ENCODE measurements around the gene PCDH9.

DNA sequence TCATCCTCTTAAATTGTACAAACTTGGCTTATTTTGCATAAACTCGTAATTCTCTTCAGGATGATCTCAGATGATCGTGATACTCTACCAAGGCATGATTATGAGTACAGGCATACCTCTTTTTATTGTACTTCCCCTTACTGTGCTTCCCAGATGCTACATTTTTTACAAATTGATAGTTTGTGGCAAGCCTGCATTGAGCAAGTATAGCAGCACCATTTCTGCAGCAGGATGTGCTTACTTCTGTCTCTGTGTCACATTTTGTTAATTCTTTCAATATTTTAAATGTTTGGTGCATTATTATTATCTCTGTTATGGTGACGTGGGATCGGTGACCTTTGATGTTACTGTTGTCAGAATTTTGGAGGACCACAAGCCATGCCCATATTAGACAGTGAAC lies 752.3 kb downstream of the PCDH9 start:
- TF ChIP-seq, protein P1, sequence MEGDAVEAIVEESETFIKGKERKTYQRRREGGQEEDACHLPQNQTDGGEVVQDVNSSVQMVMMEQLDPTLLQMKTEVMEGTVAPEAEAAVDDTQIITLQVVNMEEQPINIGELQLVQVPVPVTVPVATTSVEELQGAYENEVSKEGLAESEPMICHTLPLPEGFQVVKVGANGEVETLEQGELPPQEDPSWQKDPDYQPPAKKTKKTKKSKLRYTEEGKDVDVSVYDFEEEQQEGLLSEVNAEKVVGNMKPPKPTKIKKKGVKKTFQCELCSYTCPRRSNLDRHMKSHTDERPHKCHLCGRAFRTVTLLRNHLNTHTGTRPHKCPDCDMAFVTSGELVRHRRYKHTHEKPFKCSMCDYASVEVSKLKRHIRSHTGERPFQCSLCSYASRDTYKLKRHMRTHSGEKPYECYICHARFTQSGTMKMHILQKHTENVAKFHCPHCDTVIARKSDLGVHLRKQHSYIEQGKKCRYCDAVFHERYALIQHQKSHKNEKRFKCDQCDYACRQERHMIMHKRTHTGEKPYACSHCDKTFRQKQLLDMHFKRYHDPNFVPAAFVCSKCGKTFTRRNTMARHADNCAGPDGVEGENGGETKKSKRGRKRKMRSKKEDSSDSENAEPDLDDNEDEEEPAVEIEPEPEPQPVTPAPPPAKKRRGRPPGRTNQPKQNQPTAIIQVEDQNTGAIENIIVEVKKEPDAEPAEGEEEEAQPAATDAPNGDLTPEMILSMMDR (IDR thresholded peaks at IDR 0.05; ENCODE audit: insufficient read depth, low read depth, low read length) = no peak
- TF ChIP-seq EZH2 (IDR thresholded peaks at IDR 0.05; ENCODE audit: insufficient read depth, low read length) = no peak

All from astrocyte (in vitro differentiated cells and primary cell).